Right kidney (tissue), 1 donor: ENCODE results near the gene RNF207.

ENCODE experiments used
- DNase-seq: peaks from one replicate; pipeline ENCODE4 v3.0.0-alpha.2; 2016

The RNF207 gene

GRCh38 chr1:6269720-6270400 lies 63.9 kb downstream of the RNF207 start:
- DNase-seq = peak; percentile 32

- DNase-seq = no peak
These were observed 64.5 kb downstream of the RNF207 start for GRCh38 chr1:6270401-6270800.
